ENCODE measurements around the gene DCDC2C.

GRCh38 chr2:3678212-3678611, 25.2 kb upstream of the DCDC2C start:
- TF ChIP-seq POLR2AphosphoS5 (IDR thresholded peaks at IDR 0.05) (no peak), CTCF (IDR thresholded peaks at IDR 0.05 in 8 of 11, conservative IDR thresholded peaks at IDR 0.05 in 3 of 11) (no peak)

All from spleen (tissue), 7 donors.